CD14-positive monocyte (primary cell): ENCODE measurements around the gene GLRX5. TPM values are rescaled to one million over a fixed set of nuclear protein-coding genes. Genes with fewer than 3 reads are reported as not detected.

Experiments used
- DNase-seq, 3 donors: peaks; one replicate each; pipeline ENCODE4 v3.0.0-alpha.2; 2011 to 2022
- H2AFZ ChIP-seq: 2 replicates; pipeline ENCODE4 v1.6.0; 2012; ENCODE audit warnings: mild to moderate bottlenecking, low read depth, low read length, inconsistent platforms; ENCODE audit not compliant: insufficient read depth, poor library complexity, severe bottlenecking
- H3K27ac ChIP-seq, 2 donors: 1 replicate in 1 of 2; 2 replicates in 1 of 2; pipeline ENCODE4 v1.5.1; 2012 to 2013; ENCODE audit warnings: low read length in 2 of 2, control low read depth in 1 of 2, inconsistent platforms in 1 of 2, low read depth in 1 of 2, mild to moderate bottlenecking in 1 of 2
- H3K27me3 ChIP-seq, 2 donors: one replicate each; pipeline versions ENCODE4 v1.6.0 to v1.6.1; 2011 to 2013; ENCODE audit warnings: low read length in 2 of 2; ENCODE audit not compliant: control insufficient read depth in 2 of 2, insufficient read depth in 2 of 2
- H3K36me3 ChIP-seq, 2 donors: replicated peaks in 1 of 2; 1 replicate in 1 of 2; 2 replicates in 1 of 2; pipeline versions ENCODE4 v1.5.1 to v1.6.1; 2012 to 2013; ENCODE audit warnings: low read length in 2 of 2, control low read depth in 1 of 2, inconsistent platforms in 1 of 2, mild to moderate bottlenecking in 1 of 2; ENCODE audit not compliant: insufficient read depth in 2 of 2, control insufficient read depth in 1 of 2
- H3K4me1 ChIP-seq, 2 donors: 1 replicate in 1 of 2; 2 replicates in 1 of 2; pipeline versions ENCODE4 v1.5.1 to v1.6.1; 2012 to 2013; ENCODE audit warnings: low read length in 2 of 2, control low read depth in 1 of 2, inconsistent platforms in 1 of 2, mild to moderate bottlenecking in 1 of 2, moderate library complexity in 1 of 2; ENCODE audit not compliant: insufficient read depth in 2 of 2, control insufficient read depth in 1 of 2
- H3K4me2 ChIP-seq: replicated peaks from 2 replicates; pipeline ENCODE3; 2012; ENCODE audit warnings: low read length, moderate library complexity, mild to moderate bottlenecking; ENCODE audit not compliant: poor library complexity, severe bottlenecking; ENCODE audit errors: extremely low read depth
- H3K4me3 ChIP-seq, 3 experiments: fragments of 200-600 bp in 1 of 3; sonication (generic) in 1 of 3; replicated peaks in 1 of 3; 1 replicate in 2 of 3; 2 replicates in 1 of 3; pipeline ENCODE4 v1.5.1; 2011 to 2013; ENCODE audit warnings: low read length in 3 of 3, mild to moderate bottlenecking in 3 of 3, control low read depth in 2 of 3, low read depth in 2 of 3, inconsistent platforms in 1 of 3, moderate library complexity in 1 of 3
- H3K79me2 ChIP-seq: 2 replicates; pipeline ENCODE4 v1.6.0; 2012; ENCODE audit warnings: mild to moderate bottlenecking, control low read depth, inconsistent platforms, low read length, moderate library complexity; ENCODE audit not compliant: insufficient read depth
- H3K9ac ChIP-seq: 2 replicates; pipeline ENCODE4 v1.6.0; 2017; ENCODE audit warnings: low read length, mild to moderate bottlenecking; ENCODE audit not compliant: insufficient read depth, poor library complexity, severe bottlenecking
- H3K9me3 ChIP-seq, 2 donors: replicated peaks in 1 of 2; 1 replicate in 1 of 2; 2 replicates in 1 of 2; pipeline versions ENCODE4 v1.5.1 to v1.6.1; 2012 to 2013; ENCODE audit warnings: low read length in 2 of 2, control low read depth in 1 of 2; ENCODE audit not compliant: control insufficient read depth in 1 of 2, insufficient read depth in 1 of 2
- H4K20me1 ChIP-seq: 2 replicates; pipeline ENCODE4 v1.6.0; 2012; ENCODE audit warnings: mild to moderate bottlenecking, low read length, control low read depth, moderate library complexity; ENCODE audit not compliant: insufficient read depth
- H3K27ac Mint-ChIP-seq, 7 donors: one replicate each; pipeline ENCODE4 v1.8.0; 2020; ENCODE audit warnings: mild to moderate bottlenecking in 7 of 7, mixed read lengths in 7 of 7, moderate library complexity in 6 of 7, inconsistent platforms in 2 of 7
- H3K27me3 Mint-ChIP-seq, 3 donors: one replicate each; pipeline ENCODE4 v1.8.0; 2021 to 2022; ENCODE audit warnings: low read depth in 3 of 3, mild to moderate bottlenecking in 3 of 3, mixed read lengths in 3 of 3, moderate library complexity in 3 of 3, inconsistent platforms in 1 of 3
- H3K36me3 Mint-ChIP-seq, 2 donors: one replicate each; pipeline ENCODE4 v1.8.0; 2020; ENCODE audit warnings: mixed read lengths in 2 of 2, inconsistent platforms in 1 of 2, mild to moderate bottlenecking in 1 of 2
- H3K4me1 Mint-ChIP-seq: one replicate; pipeline ENCODE4 v1.8.0; 2020; ENCODE audit warnings: mild to moderate bottlenecking, mixed read lengths
- H3K4me3 Mint-ChIP-seq, 2 donors: one replicate each; pipeline ENCODE4 v1.8.0; 2020; ENCODE audit warnings: mild to moderate bottlenecking in 2 of 2, mixed read lengths in 2 of 2, moderate library complexity in 1 of 2
- H3K9me3 Mint-ChIP-seq, 7 donors: one replicate each; pipeline ENCODE4 v1.8.0; 2020 to 2022; ENCODE audit warnings: mixed read lengths in 7 of 7, mild to moderate bottlenecking in 6 of 7, moderate library complexity in 6 of 7, inconsistent platforms in 2 of 7
- WGBS: methylation state at CpG from one replicate; pipeline ENCODE4 v1.1.5; 2013; ENCODE audit warnings: missing lambda C conversion rate; ENCODE audit not compliant: insufficient coverage; 5-methylcytosine and 5-hydroxymethylcytosine counted together
- intact Hi-C, 2 donors: fragments of 100-400 bp; cut with micrococcal nuclease; formaldehyde crosslinking; loops; one replicate each; pipeline versions ENCODE4 v1.15.0 to v1.15.1; 2023
- polyA plus RNA-seq, 3 donors: library from polyadenylated mRNA; depleted of rRNA in 1 of 3; unstranded in 2 of 3; stranded (reverse) in 1 of 3; fragments of 300-500 nt in 2 of 3; fragments of >200 nt in 1 of 3; fragmentation: Illumina TruSeq in 2 of 3; gene quantifications; 1 replicate in 2 of 3; 2 replicates in 1 of 3; pipeline ENCODE4 v1.2.3, GENCODE V29; 2012 to 2021
- TF ChIP-seq, protein P1 (sequence below): fragments of 200-600 bp; IDR thresholded peaks from one replicate; pipeline ENCODE4 v1.8.0; 2022; ENCODE audit warnings: antibody characterized with exemption, mild to moderate bottlenecking

Gene GLRX5
- polyA plus RNA-seq, 3 donors, result 10.9 to 43.1 (median 31.1) TPM

GRCh38 chr14:95521001-95521400, 13.8 kb upstream of the GLRX5 start:
- DNase-seq, result no peak
- TF ChIP-seq, protein P1, sequence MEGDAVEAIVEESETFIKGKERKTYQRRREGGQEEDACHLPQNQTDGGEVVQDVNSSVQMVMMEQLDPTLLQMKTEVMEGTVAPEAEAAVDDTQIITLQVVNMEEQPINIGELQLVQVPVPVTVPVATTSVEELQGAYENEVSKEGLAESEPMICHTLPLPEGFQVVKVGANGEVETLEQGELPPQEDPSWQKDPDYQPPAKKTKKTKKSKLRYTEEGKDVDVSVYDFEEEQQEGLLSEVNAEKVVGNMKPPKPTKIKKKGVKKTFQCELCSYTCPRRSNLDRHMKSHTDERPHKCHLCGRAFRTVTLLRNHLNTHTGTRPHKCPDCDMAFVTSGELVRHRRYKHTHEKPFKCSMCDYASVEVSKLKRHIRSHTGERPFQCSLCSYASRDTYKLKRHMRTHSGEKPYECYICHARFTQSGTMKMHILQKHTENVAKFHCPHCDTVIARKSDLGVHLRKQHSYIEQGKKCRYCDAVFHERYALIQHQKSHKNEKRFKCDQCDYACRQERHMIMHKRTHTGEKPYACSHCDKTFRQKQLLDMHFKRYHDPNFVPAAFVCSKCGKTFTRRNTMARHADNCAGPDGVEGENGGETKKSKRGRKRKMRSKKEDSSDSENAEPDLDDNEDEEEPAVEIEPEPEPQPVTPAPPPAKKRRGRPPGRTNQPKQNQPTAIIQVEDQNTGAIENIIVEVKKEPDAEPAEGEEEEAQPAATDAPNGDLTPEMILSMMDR, result no peak
- intact Hi-C loops, result no loop called here
- peaks cover 33% of the 10 kb centered on the region for H3K79me2 ChIP-seq
- H3K4me3 ChIP-seq, result no peak overlapping the region
- no peak overlapping the region for H3K9ac ChIP-seq
- no peaks in the 10 kb centered on the region for H4K20me1 ChIP-seq
- peaks cover 87 to 95% of the 10 kb centered on the region in 2 donors for H3K4me1 ChIP-seq
- no peak overlapping the region for H2AFZ ChIP-seq
- H3K36me3 Mint-ChIP-seq, result peaks cover 0 to 3% of the 10 kb centered on the region in 2 donors
- H3K36me3 ChIP-seq, result no peaks in the 10 kb centered on the region
- H3K27me3 ChIP-seq, result no peaks in the 10 kb centered on the region
- H3K27ac Mint-ChIP-seq, result peak overlapping the region; percentile 37 to 89 (median 69)
- H3K9me3 Mint-ChIP-seq, result no peaks in the 10 kb centered on the region
- H3K9me3 ChIP-seq, result no peaks in the 10 kb centered on the region
- 100% methylated on average over 3 of the region's 4 CpGs for WGBS
- H3K4me2 ChIP-seq, result no peak overlapping the region
- H3K4me1 Mint-ChIP-seq, result peaks cover 85% of the 10 kb centered on the region
- H3K27ac ChIP-seq, result peak overlapping the region; percentile 23 to 85
- peaks cover 0 to 7% (median 0%) of the 10 kb centered on the region in 3 donors for H3K27me3 Mint-ChIP-seq
- no peak overlapping the region for H3K4me3 Mint-ChIP-seq

GRCh38 chr14:95522116-95522515, 12.7 kb upstream of the GLRX5 start:
- no peaks in the 10 kb centered on the region for H4K20me1 ChIP-seq
- peaks cover 92% of the 10 kb centered on the region for H3K4me1 Mint-ChIP-seq
- H2AFZ ChIP-seq, result no peak overlapping the region
- peak overlapping the region; percentile 72 for H3K4me2 ChIP-seq
- peaks cover 31% of the 10 kb centered on the region for H3K79me2 ChIP-seq
- no peaks in the 10 kb centered on the region for H3K27me3 ChIP-seq
- peak in 1 of 3 donors; percentile 8 for DNase-seq
- peaks cover 0 to 7% (median 0%) of the 10 kb centered on the region in 3 donors for H3K27me3 Mint-ChIP-seq
- H3K9me3 ChIP-seq, result no peaks in the 10 kb centered on the region
- peaks cover 89 to 100% of the 10 kb centered on the region in 2 donors for H3K4me1 ChIP-seq
- H3K4me3 Mint-ChIP-seq, result no peak overlapping the region
- H3K27ac Mint-ChIP-seq, result peak overlapping the region; percentile 89 to 96 (median 91)
- H3K4me3 ChIP-seq, result peak overlapping the region in 1 of 3 experiments; percentile 68
- TF ChIP-seq, protein P1, result no peak
- 90% methylated on average over 6 of the region's 11 CpGs for WGBS
- H3K27ac ChIP-seq, result peak overlapping the region; percentile 56 to 85
- no peaks in the 10 kb centered on the region for H3K36me3 ChIP-seq
- no peak overlapping the region for H3K9ac ChIP-seq
- H3K36me3 Mint-ChIP-seq, result peaks cover 0 to 3% of the 10 kb centered on the region in 2 donors
- H3K9me3 Mint-ChIP-seq, result no peaks in the 10 kb centered on the region
- intact Hi-C loops, result loop anchor here in 1 of 2 donors (2.0 kb wide), 1 partner anchor 207 kb away; no protein-coding TSS in a partner anchor
